Transverse colon (tissue), 4 donors: ENCODE measurements around the gene CCDC88C. TPM values are rescaled to one million over a fixed set of nuclear protein-coding genes. Genes with fewer than 3 reads are reported as not detected.

ENCODE experiments used
- DNase-seq: peaks from one replicate; pipeline ENCODE4 v3.0.0-alpha.2; 2019
- H3K27ac ChIP-seq, 4 donors: fragments of 200-600 bp; sonication (generic); 2 replicates each; pipeline ENCODE4 v1.5.1; 2016 to 2018; ENCODE audit warnings: inconsistent platforms in 4 of 4
- H3K27me3 ChIP-seq: fragments of 200-600 bp; sonication (generic); 2 replicates; pipeline ENCODE4 v1.5.1; 2017; ENCODE audit warnings: inconsistent platforms
- H3K36me3 ChIP-seq, 4 donors: fragments of 200-600 bp; sonication (generic); 2 replicates each; pipeline ENCODE4 v1.5.1; 2017 to 2019; ENCODE audit warnings: inconsistent platforms in 4 of 4
- H3K4me1 ChIP-seq, 4 donors: fragments of 200-600 bp; sonication (generic); 2 replicates each; pipeline ENCODE4 v1.5.1; 2017 to 2020; ENCODE audit warnings: inconsistent platforms in 4 of 4
- H3K4me3 ChIP-seq, 4 donors: fragments of 200-600 bp; sonication (generic); 1 replicate in 1 of 4; 2 replicates in 3 of 4; pipeline versions ENCODE4 v1.5.1 to v1.6.1; 2017 to 2019; ENCODE audit warnings: inconsistent platforms in 4 of 4
- H3K9me3 ChIP-seq, 2 donors: fragments of 200-600 bp; sonication (generic); 2 replicates each; pipeline ENCODE4 v1.5.1; 2017 to 2019; ENCODE audit warnings: inconsistent platforms in 2 of 2
- CTCF ChIP-seq, 5 experiments: fragments of 200-600 bp in 3 of 5; fragments of 450-650 bp in 2 of 5; sonication (generic) in 3 of 5; IDR thresholded peaks; 1 replicate in 2 of 5; 2 replicates in 3 of 5; pipeline ENCODE4 v1.5.1; 2016 to 2017; ENCODE audit warnings: antibody characterized with exemption in 5 of 5, inconsistent platforms in 3 of 5, mild to moderate bottlenecking in 2 of 5, moderate library complexity in 1 of 5
- EP300 ChIP-seq: sonication (generic); formaldehyde crosslinking; IDR thresholded peaks from one replicate; pipeline ENCODE4 v1.6.1; 2017; ENCODE audit warnings: antibody characterized with exemption, low read depth
- POLR2A ChIP-seq: fragments of 450-650 bp; IDR thresholded peaks from one replicate; pipeline ENCODE4 v1.6.1; 2016; ENCODE audit warnings: antibody characterized with exemption, mild to moderate bottlenecking, moderate library complexity
- POLR2AphosphoS5 ChIP-seq, 3 donors: sonication (generic); formaldehyde crosslinking; IDR thresholded peaks; one replicate each; pipeline ENCODE4 v1.6.1; 2016; ENCODE audit warnings: antibody characterized with exemption in 3 of 3
- WGBS, 2 donors: methylation state at CpG; one replicate each; pipeline ENCODE4 v1.1.5; 2018; ENCODE audit warnings: low coverage in 1 of 2; 5-methylcytosine and 5-hydroxymethylcytosine counted together
- in situ Hi-C, 4 donors: fragments of 200-750 bp; cut with MboI; loops; one replicate each; pipeline versions ENCODE4 v1.15.0 to v1.15.1; 2017; ENCODE audit warnings: low sequenced_read_pairs in 3 of 4, low pct_ligation_motif_present in 1 of 4, low pct_unique_long_range_greater_than_20kb in 1 of 4
- intact Hi-C: fragments of 100-400 bp; cut with DNase I; formaldehyde crosslinking; loops from one replicate; pipeline ENCODE4 v1.15.1; 2023; ENCODE audit warnings: low total_unique reads
- total RNA-seq, 4 donors: library from RNA; depleted of rRNA; stranded (reverse); fragments of >200 nt; gene quantifications; one replicate each; pipeline ENCODE4 v1.1.0, GENCODE V29; 2016

CCDC88C gene
- total RNA-seq, 4 donors from 2014 or later, result 29.5 to 171 (median 60.3) TPM

- Histone ChIP-seq H3K27ac (no peak overlapping the region), H3K36me3 (no peaks in the 10 kb centered on the region), H3K4me1 (peaks cover 0 to 10% (median 1%) of the 10 kb centered on the region in 4 donors), H3K9me3 (no peaks in the 10 kb centered on the region), H3K27me3 (no peaks in the 10 kb centered on the region), H3K4me3 (no peak overlapping the region)
- WGBS, 2 donors, result 75 to 84% methylated on average over 5 to 8 of the region's 8 CpGs
- no peak for DNase-seq
- intact Hi-C loops (no loop called here), in situ Hi-C loops (no loop called here)
- TF ChIP-seq POLR2A, result no peak
- no peak for TF ChIP-seq CTCF (IDR thresholded peaks at IDR 0.05)
- no peak for TF ChIP-seq EP300
- no peak for TF ChIP-seq POLR2AphosphoS5 (IDR thresholded peaks at IDR 0.05)
Observed at GRCh38 chr14:91238661-91239060, 179.0 kb downstream of the CCDC88C start.

GRCh38 chr14:91238085-91238484, 179.5 kb downstream of the CCDC88C start:
- no peaks in the 10 kb centered on the region for H3K9me3 ChIP-seq
- WGBS, 2 donors, result 68 to 75% methylated on average over 4 of the region's 4 CpGs
- H3K27ac ChIP-seq, result no peak overlapping the region
- no peak for DNase-seq
- intact Hi-C loops, result no loop called here
- H3K27me3 ChIP-seq, result no peaks in the 10 kb centered on the region
- in situ Hi-C loops, result no loop called here
- no peaks in the 10 kb centered on the region for H3K36me3 ChIP-seq
- peaks cover 0 to 4% (median 0%) of the 10 kb centered on the region in 4 donors for H3K4me1 ChIP-seq
- H3K4me3 ChIP-seq, result no peak overlapping the region
- no peak for TF ChIP-seq POLR2A
- TF ChIP-seq EP300, result no peak
- TF ChIP-seq CTCF (IDR thresholded peaks at IDR 0.05), result no peak
- no peak for TF ChIP-seq POLR2AphosphoS5 (IDR thresholded peaks at IDR 0.05)

GRCh38 chr14:91237219-91237618, 180.4 kb downstream of the CCDC88C start:
- intact Hi-C loops (no loop called here), in situ Hi-C loops (no loop called here)
- WGBS, 2 donors, result 80 to 86% methylated on average over 1 to 7 of the region's 7 CpGs
- Histone ChIP-seq H3K27me3 (no peaks in the 10 kb centered on the region), H3K9me3 (no peaks in the 10 kb centered on the region), H3K4me1 (peaks cover 0 to 3% (median under 1%) of the 10 kb centered on the region in 4 donors), H3K27ac (no peak overlapping the region), H3K36me3 (no peaks in the 10 kb centered on the region), H3K4me3 (no peak overlapping the region)
- TF ChIP-seq POLR2A (no peak), CTCF (IDR thresholded peaks at IDR 0.05) (no peak), POLR2AphosphoS5 (IDR thresholded peaks at IDR 0.05) (no peak), EP300 (no peak)
- no peak for DNase-seq

- no peak overlapping the region for H3K27ac ChIP-seq
- peaks cover 0 to 9% (median 6%) of the 10 kb centered on the region in 4 donors for H3K4me1 ChIP-seq
- intact Hi-C loops, result no loop called here
- no peaks in the 10 kb centered on the region for H3K36me3 ChIP-seq
- TF ChIP-seq POLR2A (no peak), POLR2AphosphoS5 (IDR thresholded peaks at IDR 0.05) (no peak), EP300 (no peak), CTCF (IDR thresholded peaks at IDR 0.05) (no peak)
- in situ Hi-C loops, result no loop called here
- no peaks in the 10 kb centered on the region for H3K27me3 ChIP-seq
- no peaks in the 10 kb centered on the region for H3K9me3 ChIP-seq
- DNase-seq, result no peak
- no peak overlapping the region for H3K4me3 ChIP-seq
- WGBS, 2 donors, result 81 to 93% methylated on average over 3 to 7 of the region's 7 CpGs
Observed at GRCh38 chr14:91235841-91236240, 181.8 kb downstream of the CCDC88C start.
